Psoas muscle (tissue), 8 donors: ENCODE measurements around the gene CCL21. TPM values are rescaled to one million over a fixed set of nuclear protein-coding genes. Genes with fewer than 3 reads are reported as not detected.
"Not testable (repeated sequence)": the region's sequence is repeated elsewhere in the genome, so short reads cannot be mapped to it uniquely, and the experiment has no call there.

Experiments used
- ATAC-seq, 4 donors: fragments of 200-7000 bp; cut with Tn5 transposase; one replicate each; pipeline ENCODE4 v1.9.1; 2020; ENCODE audit warnings: moderate library complexity in 3 of 4, mild to moderate bottlenecking in 2 of 4
- DNase-seq, 2 donors: peaks; one replicate each; pipeline ENCODE4 v3.0.0-alpha.2; 2020
- H3K27ac ChIP-seq: fragments of 200-600 bp; one replicate; pipeline ENCODE4 v1.8.0; 2022
- H3K27me3 ChIP-seq, 3 donors: fragments of 200-600 bp in 1 of 3; one replicate each; pipeline versions ENCODE4 v1.6.1 to v1.8.0; 2013 to 2022; ENCODE audit warnings: low read length in 2 of 3, mild to moderate bottlenecking in 2 of 3, moderate library complexity in 1 of 3; ENCODE audit not compliant: insufficient read depth in 3 of 3
- H3K36me3 ChIP-seq, 2 donors: fragments of 200-600 bp in 1 of 2; one replicate each; pipeline versions ENCODE4 v1.6.1 to v1.8.0; 2013 to 2022; ENCODE audit warnings: low read depth in 1 of 2, mild to moderate bottlenecking in 1 of 2, moderate library complexity in 1 of 2; ENCODE audit not compliant: insufficient read depth in 1 of 2
- H3K4me1 ChIP-seq: fragments of 200-600 bp; one replicate; pipeline ENCODE4 v1.8.0; 2022
- H3K4me3 ChIP-seq: fragments of 200-600 bp; one replicate; pipeline ENCODE4 v1.8.0; 2022; ENCODE audit warnings: mild to moderate bottlenecking
- H3K9me3 ChIP-seq: fragments of 200-600 bp; one replicate; pipeline ENCODE4 v1.8.0; 2022
- WGBS, 3 donors: extraction: QIAGEN DNeasy Blood & Tissue Kit; methylation state at CpG; one replicate each; pipeline versions ENCODE4 v1.1.6 to v1.1.7; 2013; 5-methylcytosine and 5-hydroxymethylcytosine counted together
- intact Hi-C, 2 donors: fragments of 100-400 bp; cut with DNase I; formaldehyde crosslinking; loops; one replicate each; pipeline versions ENCODE4 v1.11.0 to v1.14.2; 2022
- polyA plus RNA-seq, 3 donors: library from polyadenylated mRNA; stranded (reverse); fragments of 200-250 nt; gene quantifications; one replicate each; pipeline ENCODE4 v1.2.3, GENCODE V29; 2013
- total RNA-seq, 4 donors: library from RNA; stranded (reverse); fragmentation: NEBNext Ultra II Directional in 2 of 4; extraction: Animal tissue kit (Norgen Biotek cat#: 25700) in 2 of 4; gene quantifications; one replicate each; pipeline versions ENCODE4 v1.2.1 to v1.2.4, GENCODE V29; 2021 to 2023
- TF ChIP-seq, protein P1 (sequence below): fragments of 200-600 bp; IDR thresholded peaks from one replicate; pipeline ENCODE4 v1.8.0; 2022; ENCODE audit warnings: antibody characterized with exemption
- donor health status: healthy with polysubstance abuse.
- donor health status: DM: no; HTN: no; CAD: no; lungs with moderate emphysema.
- donor health status: Bipolar disorder and iron deficiency.
- donor health status: healthy.
- donor health status: DM: yes; HTN: yes; CAD: no.
- donor health status: DM: no; HTN: no; CAD: no.
- donor health status: DM: no; HTN: no; CAD: no.
- donor health status: DM: yes; HTN: yes; CAD: no.

The CCL21 gene
- total and polyA plus RNA-seq, 7 donors = 1.3 to 3.8 (median 2.9) TPM

DNA sequence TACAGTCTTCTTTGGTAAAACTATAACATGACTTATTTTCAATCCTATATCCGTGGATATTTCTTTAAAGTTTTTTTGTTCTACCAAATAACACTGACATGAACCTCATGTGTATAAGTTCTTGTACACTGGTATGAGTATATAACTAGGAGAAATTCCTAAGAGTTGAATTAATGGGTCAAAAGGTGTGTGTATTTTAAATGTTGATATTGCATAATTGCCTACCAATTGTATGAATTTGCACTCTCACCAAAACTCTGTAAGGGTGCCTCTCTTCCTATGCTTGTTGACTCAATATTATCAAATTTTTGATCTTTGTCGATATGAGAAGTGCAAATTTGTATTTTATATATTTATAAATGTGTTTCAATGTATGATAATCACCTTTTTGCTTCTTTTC lies 22.9 kb upstream of the CCL21 start:
- H3K27ac ChIP-seq = no peak overlapping the region
- ATAC-seq (no peak), DNase-seq (no peak)
- H3K9me3 ChIP-seq = no peaks in the 10 kb centered on the region
- H3K4me3 ChIP-seq = no peak overlapping the region
- no peaks in the 10 kb centered on the region for H3K36me3 ChIP-seq
- H3K4me1 ChIP-seq = no peaks in the 10 kb centered on the region
- TF ChIP-seq, protein P1, sequence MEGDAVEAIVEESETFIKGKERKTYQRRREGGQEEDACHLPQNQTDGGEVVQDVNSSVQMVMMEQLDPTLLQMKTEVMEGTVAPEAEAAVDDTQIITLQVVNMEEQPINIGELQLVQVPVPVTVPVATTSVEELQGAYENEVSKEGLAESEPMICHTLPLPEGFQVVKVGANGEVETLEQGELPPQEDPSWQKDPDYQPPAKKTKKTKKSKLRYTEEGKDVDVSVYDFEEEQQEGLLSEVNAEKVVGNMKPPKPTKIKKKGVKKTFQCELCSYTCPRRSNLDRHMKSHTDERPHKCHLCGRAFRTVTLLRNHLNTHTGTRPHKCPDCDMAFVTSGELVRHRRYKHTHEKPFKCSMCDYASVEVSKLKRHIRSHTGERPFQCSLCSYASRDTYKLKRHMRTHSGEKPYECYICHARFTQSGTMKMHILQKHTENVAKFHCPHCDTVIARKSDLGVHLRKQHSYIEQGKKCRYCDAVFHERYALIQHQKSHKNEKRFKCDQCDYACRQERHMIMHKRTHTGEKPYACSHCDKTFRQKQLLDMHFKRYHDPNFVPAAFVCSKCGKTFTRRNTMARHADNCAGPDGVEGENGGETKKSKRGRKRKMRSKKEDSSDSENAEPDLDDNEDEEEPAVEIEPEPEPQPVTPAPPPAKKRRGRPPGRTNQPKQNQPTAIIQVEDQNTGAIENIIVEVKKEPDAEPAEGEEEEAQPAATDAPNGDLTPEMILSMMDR = no peak
- 83 to 84% (median 83%) methylated on average over 2 of the region's 2 CpGs for WGBS, 3 donors
- intact Hi-C loops = no loop called here
- no peaks in the 10 kb centered on the region for H3K27me3 ChIP-seq

DNA sequence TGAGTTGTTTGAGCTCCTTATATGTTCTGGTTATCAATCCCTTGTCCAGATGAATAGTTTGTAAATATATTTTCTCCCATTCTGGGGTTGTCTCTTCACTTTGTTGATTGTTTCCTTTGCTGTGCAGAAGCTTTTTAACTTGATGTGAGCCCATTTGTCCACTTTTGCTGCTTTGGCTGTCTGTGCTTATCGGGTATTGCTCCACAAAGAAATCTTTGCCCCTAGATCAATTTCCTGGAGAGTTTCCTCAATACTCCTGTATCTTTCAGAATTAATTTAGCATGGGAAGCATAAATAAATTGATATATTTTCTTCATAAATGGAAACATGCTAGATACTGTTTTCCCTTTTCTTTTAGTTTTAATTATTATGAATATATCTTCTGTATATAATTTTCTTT lies 22.5 kb upstream of the CCL21 start:
- intact Hi-C loops = no loop called here
- TF ChIP-seq, protein P1 = no peak
- Histone ChIP-seq H3K4me3 (no peak overlapping the region), H3K27me3 (no peaks in the 10 kb centered on the region), H3K9me3 (no peaks in the 10 kb centered on the region), H3K4me1 (no peaks in the 10 kb centered on the region), H3K36me3 (no peaks in the 10 kb centered on the region), H3K27ac (no peak overlapping the region)
- ATAC-seq (no peak), DNase-seq (no peak)
- WGBS, 3 donors = 77 to 94% (median 90%) methylated on average over 1 of the region's 1 CpG

DNA sequence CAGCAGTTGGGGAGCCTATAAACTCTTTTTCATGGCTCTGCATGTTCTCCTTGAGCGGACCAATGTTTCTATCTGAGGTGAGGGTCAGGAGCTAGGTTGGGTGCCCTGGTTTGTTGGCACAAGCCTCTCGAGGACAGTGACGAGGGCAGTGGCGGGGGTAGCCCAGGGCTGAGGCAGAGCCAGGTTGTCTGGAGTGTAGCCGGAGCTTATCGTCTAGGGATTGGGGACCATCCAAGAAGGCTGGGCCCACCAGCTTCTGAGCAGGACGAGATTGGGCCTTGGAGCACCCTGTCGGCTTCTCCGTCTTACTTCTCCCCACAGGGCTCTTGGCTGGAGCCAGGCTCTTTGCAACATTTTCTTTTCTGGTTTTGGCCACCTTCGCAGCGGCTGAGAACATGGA lies 13.2 kb upstream of the CCL21 start:
- TF ChIP-seq, protein P1 = no peak
- WGBS, 3 donors = 89 to 95% (median 92%) methylated on average over 11 of the region's 11 CpGs
- Histone ChIP-seq H3K27me3 (no peaks in the 10 kb centered on the region), H3K36me3 (no peaks in the 10 kb centered on the region), H3K4me3 (no peak overlapping the region), H3K4me1 (no peaks in the 10 kb centered on the region), H3K27ac (no peak overlapping the region), H3K9me3 (no peaks in the 10 kb centered on the region)
- no peak for ATAC-seq
- DNase-seq = no peak
- intact Hi-C loops = no loop called here

DNA sequence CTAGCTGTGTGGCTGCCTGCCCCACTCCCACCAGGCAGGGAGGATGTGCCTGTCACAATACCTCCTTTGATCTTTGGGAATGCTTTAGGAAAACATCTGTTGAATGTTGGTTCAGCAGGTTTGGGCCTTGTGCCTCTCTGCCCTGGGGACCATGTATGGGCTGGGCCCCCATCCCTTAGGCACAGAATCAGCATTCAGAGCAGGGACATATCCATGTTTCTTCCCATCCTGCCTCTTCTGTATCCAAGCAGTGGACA lies 9.8 kb upstream of the CCL21 start:
- H3K9me3 ChIP-seq, H3K27ac ChIP-seq, DNase-seq, H3K4me1 ChIP-seq, intact Hi-C loops, H3K27me3 ChIP-seq, ATAC-seq, H3K36me3 ChIP-seq, H3K4me3 ChIP-seq: not testable (repeated sequence)

DNA sequence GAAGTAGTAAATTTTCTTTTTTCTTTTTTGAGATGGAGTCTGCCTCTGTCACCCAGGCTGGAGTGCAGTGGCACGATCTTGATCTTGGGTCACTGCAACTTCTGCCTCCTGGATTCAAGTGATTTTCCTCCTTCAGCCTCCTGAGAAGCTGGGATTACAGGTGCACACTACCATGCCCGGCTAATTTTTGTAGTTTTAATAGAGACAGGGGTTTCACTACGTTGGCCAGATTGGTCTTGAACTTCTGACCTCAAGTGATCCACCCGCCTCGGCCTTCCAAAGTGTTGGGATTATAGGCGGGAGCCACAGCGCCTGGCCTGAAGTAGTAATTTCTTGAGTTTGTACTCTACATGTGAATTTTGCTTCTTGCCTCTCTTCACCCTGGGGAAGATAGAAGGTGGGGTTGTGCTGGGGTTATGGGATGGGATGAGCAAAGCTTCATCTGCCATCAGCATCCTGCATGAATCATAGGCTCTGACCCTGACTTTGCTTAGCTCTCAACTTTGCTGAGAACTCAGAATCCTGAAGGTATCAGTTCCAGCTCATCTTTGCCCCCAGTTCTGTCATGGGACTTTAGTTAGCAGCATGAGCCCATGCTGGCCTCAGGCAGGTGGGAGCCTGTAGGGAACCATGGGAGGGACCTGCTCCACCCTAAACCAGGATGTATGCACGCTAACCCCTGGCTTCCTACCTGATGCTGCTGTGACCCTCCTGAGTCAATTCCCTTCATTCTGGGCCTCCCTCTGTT lies 9.3 kb upstream of the CCL21 start:
- intact Hi-C loops = no loop called here
- Histone ChIP-seq H3K36me3 (no peaks in the 10 kb centered on the region), H3K4me1 (no peaks in the 10 kb centered on the region), H3K4me3 (no peak overlapping the region), H3K27ac (no peak overlapping the region), H3K27me3 (peaks cover 0 to 1% (median 0%) of the 10 kb centered on the region in 3 donors), H3K9me3 (no peaks in the 10 kb centered on the region)
- DNase-seq (no peak), ATAC-seq (no peak)
- WGBS, 3 donors = 84 to 90% (median 85%) methylated on average over 8 of the region's 8 CpGs
- TF ChIP-seq, protein P1 = no peak
